OCI-LY1 (cell line): ENCODE data around the gene EHD2.

Experiments used
- H2AFZ ChIP-seq: fragments of 200-600 bp; sonication (generic), shearing (Covaris generic); 2 replicates; pipeline ENCODE4 v1.6.0; 2014; ENCODE audit warnings: antibody characterized with exemption, mild to moderate bottlenecking, low read length
- H3F3A ChIP-seq: fragments of 200-600 bp; sonication (generic), shearing (Covaris generic); 2 replicates; pipeline ENCODE4 v1.6.0; 2014; ENCODE audit warnings: mild to moderate bottlenecking, antibody characterized with exemption, low read length, moderate library complexity; ENCODE audit not compliant: insufficient read depth
- H3K27ac ChIP-seq: fragments of 200-600 bp; sonication (generic); 2 replicates; pipeline ENCODE4 v1.5.1; 2014; ENCODE audit warnings: low read length, mixed run types, mild to moderate bottlenecking, low read depth; ENCODE audit not compliant: poor library complexity, severe bottlenecking
- H3K27me3 ChIP-seq: fragments of 200-600 bp; sonication (generic); 2 replicates; pipeline ENCODE4 v1.6.0; 2014; ENCODE audit warnings: antibody characterized with exemption, mild to moderate bottlenecking, low read length, moderate library complexity; ENCODE audit not compliant: insufficient read depth
- H3K36me3 ChIP-seq: fragments of 200-600 bp; sonication (generic); 2 replicates; pipeline ENCODE4 v1.6.1; 2014; ENCODE audit warnings: mild to moderate bottlenecking, antibody characterized with exemption, low read length, moderate library complexity, mixed read lengths; ENCODE audit not compliant: insufficient read depth
- H3K4me1 ChIP-seq: fragments of 200-600 bp; sonication (generic); 2 replicates; pipeline ENCODE4 v1.5.1; 2014; ENCODE audit warnings: mild to moderate bottlenecking, low read length, moderate library complexity; ENCODE audit not compliant: insufficient read depth, severe bottlenecking
- H3K4me2 ChIP-seq: fragments of 200-600 bp; sonication (generic), shearing (Covaris generic); 2 replicates; pipeline ENCODE4 v1.6.1; 2014; ENCODE audit warnings: low read length
- H3K4me3 ChIP-seq: fragments of 200-600 bp; sonication (generic); 2 replicates; pipeline ENCODE4 v1.5.1; 2014; ENCODE audit warnings: low read length, low read depth, mild to moderate bottlenecking, mixed read lengths; ENCODE audit not compliant: poor library complexity, severe bottlenecking
- H3K79me2 ChIP-seq: fragments of 200-600 bp; shearing (Covaris generic); 2 replicates; pipeline ENCODE4 v1.6.1; 2016; ENCODE audit warnings: mixed run types, low read length, mixed read lengths; ENCODE audit not compliant: insufficient read depth
- H3K9ac ChIP-seq: fragments of 200-600 bp; sonication (generic), shearing (Covaris generic); 2 replicates; pipeline ENCODE4 v1.6.1; 2014; ENCODE audit warnings: mild to moderate bottlenecking, low read length, mixed read lengths
- H3K9me2 ChIP-seq: fragments of 200-600 bp; sonication (generic), shearing (Covaris generic); 2 replicates; pipeline ENCODE4 v1.6.1; 2014; ENCODE audit warnings: low read depth, mild to moderate bottlenecking, low read length, mixed read lengths
- H3K9me3 ChIP-seq: fragments of 200-600 bp; shearing (Covaris generic); 2 replicates; pipeline ENCODE4 v1.6.1; 2014; ENCODE audit warnings: low read length, mixed read lengths
- H4K20me1 ChIP-seq: fragments of 200-600 bp; sonication (generic), shearing (Covaris generic); 2 replicates; pipeline ENCODE4 v1.6.0; 2016; ENCODE audit warnings: mild to moderate bottlenecking, low read length; ENCODE audit not compliant: insufficient read depth
- CTCF ChIP-seq: fragments of 200-600 bp; sonication (generic), shearing (Covaris generic); IDR thresholded peaks from 2 replicates; pipeline ENCODE4 v1.5.1; 2017; ENCODE audit warnings: mild to moderate bottlenecking, antibody characterized with exemption, low read length, moderate library complexity, mixed read lengths
- EZH2 ChIP-seq: fragments of 200-600 bp; sonication (generic), shearing (Covaris generic); IDR thresholded peaks from 2 replicates; pipeline ENCODE4 v1.8.0; 2017; ENCODE audit warnings: borderline replicate concordance, mixed run types, mild to moderate bottlenecking, antibody characterized with exemption, low read length, moderate library complexity, mixed read lengths

Gene EHD2

DNA sequence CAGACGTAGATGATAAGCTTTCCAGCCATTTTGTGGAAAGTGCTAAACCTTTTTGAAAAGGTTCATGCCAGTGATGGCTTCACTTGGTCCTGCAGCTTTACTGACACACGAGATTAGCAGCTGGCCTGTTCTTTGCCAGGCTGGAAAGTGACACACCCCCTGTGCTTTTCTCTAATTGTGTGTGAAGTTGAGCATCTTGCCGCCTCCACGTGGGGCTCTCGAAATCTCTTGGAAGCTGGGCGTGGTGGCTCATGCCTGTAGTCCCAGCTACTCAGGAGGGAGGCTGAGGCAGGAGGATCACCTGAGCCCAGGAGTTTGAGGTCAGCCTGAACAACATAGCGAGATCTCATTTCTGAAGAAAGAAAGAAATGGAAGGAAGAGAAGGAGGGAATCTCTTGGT, 25.3 kb upstream of the EHD2 start:
- Histone ChIP-seq H3K27me3 (no peaks in the 10 kb centered on the region), H3K4me2 (no peak overlapping the region), H3K27ac (no peak overlapping the region), H3K79me2 (no peaks in the 10 kb centered on the region), H4K20me1 (no peaks in the 10 kb centered on the region), H3K36me3 (no peaks in the 10 kb centered on the region), H3K9me2 (no peaks in the 10 kb centered on the region), H3K4me3 (no peak overlapping the region), H3K9ac (no peak overlapping the region), H3F3A (no peaks in the 10 kb centered on the region), H3K4me1 (no peaks in the 10 kb centered on the region), H2AFZ (no peak overlapping the region), H3K9me3 (no peaks in the 10 kb centered on the region)
- TF ChIP-seq EZH2 (no peak), CTCF (no peak)

- Histone ChIP-seq H3K79me2 (no peaks in the 10 kb centered on the region), H3K9ac (no peak overlapping the region), H3K27me3 (no peaks in the 10 kb centered on the region), H3K4me1 (no peaks in the 10 kb centered on the region), H3K9me2 (no peaks in the 10 kb centered on the region), H4K20me1 (no peaks in the 10 kb centered on the region), H3K9me3 (no peaks in the 10 kb centered on the region), H3F3A (no peaks in the 10 kb centered on the region), H3K4me3 (no peak overlapping the region), H3K36me3 (no peaks in the 10 kb centered on the region), H3K4me2 (no peak overlapping the region), H3K27ac (no peak overlapping the region), H2AFZ (no peak overlapping the region)
- no peak for TF ChIP-seq CTCF
- no peak for TF ChIP-seq EZH2
Observed at GRCh38 chr19:47691090-47691489, 22.1 kb upstream of the EHD2 start.

GRCh38 chr19:47691782-47692181, 21.4 kb upstream of the EHD2 start:
- Histone ChIP-seq H3K9me2 (no peaks in the 10 kb centered on the region), H3K4me2 (no peak overlapping the region), H4K20me1 (no peaks in the 10 kb centered on the region), H3K79me2 (no peaks in the 10 kb centered on the region), H3K4me3 (no peak overlapping the region), H3K27me3 (no peaks in the 10 kb centered on the region), H3F3A (no peaks in the 10 kb centered on the region), H3K4me1 (no peaks in the 10 kb centered on the region), H3K27ac (no peak overlapping the region), H2AFZ (no peak overlapping the region), H3K36me3 (no peaks in the 10 kb centered on the region), H3K9ac (no peak overlapping the region), H3K9me3 (no peaks in the 10 kb centered on the region)
- TF ChIP-seq EZH2 (no peak), CTCF (no peak)
